ENCODE measurements around the gene ERCC5.
A peak's percentile ranks its signal among the peaks of the same experiment; 100 is the strongest.

ERCC5 gene

GRCh38 chr13:102845630-102846260 lies at the start of gene ERCC5:
Gene ERCC5 (plus strand): TSS chr13:102846032. CDS start chr13:102846267, 235 bp downstream.
- DNase-seq, result peak; percentile 94

GRCh38 chr13:102798581-102799425 lies 47.0 kb upstream of the ERCC5 start, which contains the start of the genes BIVM and POGLUT2:
Gene BIVM (plus strand): TSS chr13:102799119. CDS start chr13:102807268, 8,149 bp downstream.
Gene POGLUT2 (minus strand): TSS chr13:102798976. CDS start chr13:102798670, 306 bp downstream.
- peak; percentile 68 for DNase-seq

- DNase-seq, result no peak
Measured at GRCh38 chr13:102799426-102800144, 46.2 kb upstream of the ERCC5 start.

DNA sequence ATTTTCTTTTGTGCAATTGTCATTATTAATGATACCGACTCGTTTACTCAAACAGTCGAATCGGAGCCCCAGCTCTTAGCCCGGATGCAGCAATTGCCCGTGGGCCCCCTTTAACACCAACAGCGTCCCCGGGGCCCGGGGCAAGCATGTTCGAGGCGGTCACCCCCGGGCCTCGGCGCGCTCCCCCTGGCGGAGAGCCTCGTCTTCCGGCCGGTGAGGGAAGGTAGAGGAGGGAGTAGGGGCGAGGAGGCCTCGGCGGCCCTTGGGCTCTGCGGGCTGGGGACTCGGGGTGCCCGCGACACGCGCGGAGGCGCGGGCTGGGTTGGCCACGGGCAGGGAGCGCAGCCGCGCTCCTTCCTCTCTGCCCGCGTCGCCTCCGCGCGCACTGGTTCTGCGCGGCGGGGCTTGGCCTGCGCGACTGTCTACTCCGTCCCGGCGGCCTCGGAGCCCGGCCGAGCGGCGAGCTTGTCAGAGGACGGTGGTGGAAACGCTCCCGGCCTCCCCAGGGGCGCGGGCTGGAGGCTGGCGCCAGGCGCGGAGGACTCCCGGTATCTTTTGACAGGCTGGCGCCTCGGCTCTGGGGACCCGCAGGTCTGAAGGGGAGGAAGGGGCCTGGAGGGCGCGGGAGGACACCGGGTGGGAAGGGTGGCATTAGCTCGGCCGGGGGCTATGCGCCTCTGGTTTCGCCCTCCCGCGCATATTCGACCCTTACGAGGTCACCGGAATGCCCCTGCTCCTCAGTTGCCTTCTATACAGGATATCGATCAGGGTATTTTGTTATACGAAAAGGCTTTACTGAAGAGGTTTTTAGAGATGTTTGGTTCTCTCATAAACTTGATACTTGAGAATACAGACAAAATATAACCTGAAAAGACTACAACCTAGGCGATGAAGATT lies 45.4 kb upstream of the ERCC5 start:
- peak; percentile 83 for DNase-seq

GRCh38 chr13:102805680-102806079 lies 40.2 kb upstream of the ERCC5 start:
- DNase-seq, result no peak

- DNase-seq, result no peak
Measured at GRCh38 chr13:102807699-102808098, 38.1 kb upstream of the ERCC5 start.

DNA sequence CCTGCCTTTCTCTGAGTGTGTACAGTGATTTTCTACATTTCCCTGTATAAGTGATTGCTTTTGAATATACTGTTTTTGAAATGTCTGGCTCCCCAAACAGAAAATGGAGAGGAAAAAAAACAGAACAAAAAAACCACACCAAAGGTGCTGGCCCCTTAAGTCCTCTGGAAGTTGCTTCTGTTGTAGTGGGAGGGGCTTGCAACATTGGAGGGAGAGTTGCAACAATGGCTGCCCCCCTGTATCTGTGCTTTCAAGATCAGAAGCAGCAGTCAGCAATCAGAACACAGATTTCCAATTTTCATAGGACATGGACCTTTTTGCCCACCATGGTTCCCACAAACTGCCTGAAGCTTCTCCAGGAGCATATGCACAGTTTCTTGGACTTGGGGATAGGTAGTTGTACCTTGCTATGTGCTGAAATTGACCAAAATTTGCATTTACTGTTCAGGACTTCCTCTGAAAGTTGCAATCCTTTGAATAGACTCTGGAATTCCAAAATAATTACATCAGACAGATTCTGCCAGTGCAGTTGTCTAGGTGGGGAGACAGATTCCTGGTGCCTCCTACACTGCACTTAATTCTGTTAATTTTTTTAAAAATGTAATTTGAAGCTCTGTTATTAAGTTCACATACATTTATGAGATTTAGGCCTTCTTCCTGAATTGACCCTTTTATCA lies 33.1 kb upstream of the ERCC5 start:
- no peak for DNase-seq

- DNase-seq, result no peak
Measured at GRCh38 chr13:102814025-102814607, 31.7 kb upstream of the ERCC5 start.

- no peak for DNase-seq
Measured at GRCh38 chr13:102814793-102815192, 31.0 kb upstream of the ERCC5 start.

DNA sequence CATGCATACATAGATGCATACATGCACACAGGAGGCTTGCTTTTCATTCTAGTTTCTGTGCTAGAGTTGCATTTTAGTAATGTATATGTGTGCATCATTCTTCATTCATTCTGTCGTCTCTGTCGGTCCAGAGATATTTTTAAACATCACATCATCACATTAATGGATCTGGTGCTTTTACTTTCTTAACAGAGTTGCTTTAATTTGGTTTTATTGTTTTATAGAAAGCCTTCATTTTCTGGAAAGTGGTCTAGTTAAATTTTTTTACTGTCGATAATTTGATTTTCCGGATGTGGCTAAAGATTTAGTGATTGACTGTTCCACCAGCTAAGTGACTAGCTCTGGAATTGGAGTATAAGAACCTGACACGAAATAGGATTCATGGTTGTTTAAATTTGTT lies 30.0 kb upstream of the ERCC5 start:
- no peak for DNase-seq

- DNase-seq, result no peak
Measured at GRCh38 chr13:102816708-102817107, 29.1 kb upstream of the ERCC5 start.

- no peak for DNase-seq
Measured at GRCh38 chr13:102817241-102817640, 28.6 kb upstream of the ERCC5 start.

DNA sequence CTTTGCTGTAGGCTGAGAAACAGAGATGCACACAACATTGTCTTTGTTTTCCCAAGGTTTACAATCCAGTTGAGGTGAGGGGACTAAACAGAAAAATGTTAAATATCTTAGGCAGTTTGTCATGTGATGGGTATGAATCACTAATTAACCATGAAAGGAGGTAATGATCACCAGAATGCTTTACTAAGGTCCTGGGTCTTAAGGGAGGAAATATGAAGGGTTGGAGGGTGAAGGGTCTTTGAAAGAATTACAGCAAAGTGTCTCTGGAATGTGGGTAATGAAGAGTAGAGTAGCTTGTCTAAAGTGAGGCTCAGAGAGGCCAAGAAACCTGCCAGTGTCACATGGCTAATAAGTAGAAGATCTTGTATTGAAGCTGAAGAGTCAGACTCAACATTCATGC lies 27.9 kb upstream of the ERCC5 start:
- no peak for DNase-seq

DNA sequence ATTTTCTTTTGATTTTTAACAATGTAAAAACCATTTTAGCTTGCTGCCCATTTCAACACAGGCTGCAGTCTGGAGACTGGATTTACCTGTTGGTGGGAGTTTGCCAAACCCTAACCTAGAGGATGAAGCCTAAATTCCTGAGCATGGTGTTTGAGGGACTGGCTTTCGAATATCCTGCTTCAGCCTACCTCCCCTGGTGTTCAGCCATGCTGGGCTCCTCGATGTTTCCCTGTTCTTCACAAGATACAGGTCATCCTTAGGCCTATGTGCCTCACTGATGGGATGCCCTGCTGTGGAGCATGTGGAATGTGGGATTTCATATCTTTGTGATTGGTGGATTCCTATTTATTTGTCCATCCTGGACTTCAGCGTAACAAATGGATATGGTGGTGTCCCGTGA lies 20.4 kb upstream of the ERCC5 start:
- DNase-seq, result no peak

GRCh38 chr13:102825921-102826706 lies 19.7 kb upstream of the ERCC5 start:
- DNase-seq, result no peak

DNA sequence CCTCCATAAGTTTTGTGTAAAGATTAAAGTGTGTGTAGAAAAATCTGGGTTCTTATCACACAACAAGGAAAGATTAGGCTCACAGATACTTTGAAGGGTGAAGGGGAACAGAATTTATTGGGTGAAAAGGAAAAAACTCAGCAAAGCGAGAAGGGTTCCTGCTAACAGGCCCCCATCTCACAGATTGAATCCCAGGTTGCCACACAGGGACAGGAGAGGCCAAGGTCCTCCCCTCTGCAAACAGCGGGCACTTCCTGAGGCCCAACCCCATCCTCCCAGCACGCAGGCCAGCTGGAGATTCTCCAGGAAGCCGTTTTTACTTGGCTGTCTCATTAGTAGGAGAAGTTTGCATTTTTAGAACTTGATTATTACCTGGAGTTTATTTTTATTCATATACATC lies 15.2 kb upstream of the ERCC5 start:
- no peak for DNase-seq

DNA sequence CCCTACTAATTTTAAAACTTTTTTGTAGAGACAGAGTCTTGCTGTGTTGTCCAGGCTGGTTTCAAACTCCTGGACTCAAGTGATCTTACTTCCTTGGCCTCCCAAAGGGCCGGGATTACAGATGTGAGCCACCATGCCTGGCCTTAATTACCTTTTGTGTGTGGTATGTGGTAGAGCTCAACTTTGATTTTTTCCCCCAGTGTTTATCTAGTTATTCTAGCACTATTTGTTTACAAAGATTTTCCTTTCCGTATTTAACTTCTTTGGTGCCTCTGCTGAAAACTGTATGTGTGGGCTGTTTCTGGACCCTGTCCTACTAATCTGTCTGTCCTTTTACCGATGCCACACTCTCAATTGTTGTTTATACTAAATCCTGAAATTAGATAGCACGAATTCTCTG lies 9.4 kb upstream of the ERCC5 start:
- DNase-seq, result no peak

- DNase-seq, result no peak
Measured at GRCh38 chr13:102838273-102838672, 7.6 kb upstream of the ERCC5 start.

DNA sequence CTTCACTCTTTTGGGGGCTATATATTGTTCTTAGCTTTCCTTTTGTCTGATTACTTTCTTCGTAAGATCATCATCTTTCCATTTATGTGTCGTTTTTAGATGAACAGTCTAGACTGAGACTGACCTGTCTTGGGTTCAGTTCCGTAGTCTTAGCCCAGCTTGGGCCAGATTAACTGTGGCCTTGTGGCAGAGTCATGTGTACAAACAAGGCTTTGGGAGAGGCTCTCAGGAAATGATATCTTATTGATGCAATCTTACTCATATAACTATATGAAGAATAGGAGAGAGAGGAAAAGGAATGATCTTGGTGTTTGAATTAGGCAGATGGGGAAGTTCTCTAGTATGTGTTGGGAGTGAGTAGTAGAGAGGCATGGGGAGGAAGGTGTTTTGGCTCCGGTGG lies 6.8 kb upstream of the ERCC5 start:
- no peak for DNase-seq

GRCh38 chr13:102839462-102839861 lies 6.4 kb upstream of the ERCC5 start:
- no peak for DNase-seq

DNA sequence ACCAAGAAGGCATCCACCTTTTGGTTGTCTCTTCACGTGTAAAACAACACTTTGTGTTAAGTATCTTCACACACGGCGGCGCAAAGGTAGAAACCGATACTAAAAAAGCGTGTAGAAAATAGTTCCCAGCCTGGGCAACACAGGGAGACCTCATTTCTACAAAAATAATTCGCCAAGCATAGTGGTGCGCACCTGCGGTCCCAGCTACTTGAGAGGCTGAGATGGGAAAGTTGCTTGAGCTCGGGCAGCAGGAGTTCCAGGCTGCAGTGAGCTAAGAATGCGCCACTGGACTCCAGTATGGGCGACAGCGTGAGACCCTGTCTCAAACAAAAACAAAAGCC lies 573 bp upstream of the ERCC5 start:
- no peak for DNase-seq
